Stimulated activated CD8-positive, alpha-beta memory T cell treated with anti-CD3 and anti-CD28 coated beads, Interleukin-15, amount 100 ng/mL, for 4 hours (primary cell): ENCODE measurements around the gene NCR1.
"Not testable (repeated sequence)": the region's sequence is repeated elsewhere in the genome, so short reads cannot be mapped to it uniquely, and the experiment has no call there.

Source experiments
- DNase-seq, 2 donors: peaks; one replicate each; pipeline ENCODE4 v3.0.0-alpha.2; 2020; ENCODE audit warnings: low read depth in 2 of 2

NCR1 gene

DNA sequence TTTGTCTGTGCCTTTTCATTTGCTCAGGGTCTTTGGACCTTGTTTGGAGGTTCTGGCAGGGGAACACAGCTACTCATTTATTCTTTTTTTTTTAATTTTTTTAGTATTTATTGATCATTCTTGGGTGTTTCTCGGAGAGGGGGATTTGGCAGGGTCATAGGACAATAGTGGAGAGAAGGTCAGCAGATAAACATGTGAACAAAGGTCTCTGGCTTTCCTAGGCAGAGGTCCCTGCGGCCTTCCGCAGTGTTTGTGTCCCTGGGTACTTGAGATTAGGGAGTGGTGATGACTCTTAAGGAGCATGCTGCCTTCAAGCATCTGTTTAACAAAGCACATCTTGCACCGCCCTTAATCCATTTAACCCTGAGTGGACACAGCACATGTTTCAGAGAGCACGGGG lies 2.0 kb downstream of the NCR1 start:
- DNase-seq, result not testable (repeated sequence)

- no peak for DNase-seq
Observed at GRCh38 chr19:54916822-54917221, 10.9 kb downstream of the NCR1 start.

- no peak for DNase-seq
Observed at GRCh38 chr19:54918499-54918898, 12.6 kb downstream of the NCR1 start.

DNA sequence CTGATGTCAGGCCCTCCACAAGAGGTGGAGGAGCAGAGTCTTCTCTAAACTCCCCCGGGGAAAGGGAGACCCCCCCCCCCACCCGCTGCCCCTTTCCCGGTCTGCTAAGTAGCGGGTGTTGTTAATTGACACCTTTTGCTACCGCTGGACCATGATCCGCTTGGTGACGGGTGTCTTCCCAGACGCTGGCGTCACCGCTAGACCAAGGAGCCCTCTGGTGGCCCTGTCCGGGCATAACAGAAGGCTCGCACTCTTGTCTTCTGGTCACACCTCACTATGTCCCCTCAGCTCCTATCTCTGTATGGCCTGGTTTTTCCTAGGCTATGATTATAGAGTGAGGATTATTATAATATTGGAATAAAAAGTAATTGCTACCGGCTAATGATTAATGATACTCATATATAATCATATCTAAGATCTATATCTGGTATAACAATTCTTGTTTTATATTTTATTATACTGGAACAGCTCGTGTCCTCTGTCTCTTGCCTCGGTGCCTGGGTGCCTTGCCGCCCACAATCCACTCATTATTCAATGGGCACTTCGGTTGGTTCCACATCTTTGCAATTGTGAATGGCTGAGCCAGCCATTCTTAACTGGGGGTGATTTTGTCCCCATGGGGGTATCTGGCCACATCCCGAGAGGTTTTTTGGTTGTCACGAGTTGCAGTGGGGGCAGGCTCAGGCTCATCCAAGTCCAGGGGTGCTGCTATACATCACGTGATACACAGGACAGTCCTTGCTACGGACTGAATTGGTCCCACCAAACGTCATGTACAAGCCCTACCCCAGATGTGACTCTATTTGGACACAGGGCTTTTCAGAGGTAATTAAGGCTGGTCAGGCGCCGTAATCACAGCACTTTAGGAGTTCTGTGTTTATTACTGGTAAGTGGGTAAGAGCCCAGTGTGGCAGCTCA lies 14.0 kb downstream of the NCR1 start:
- not testable (repeated sequence) for DNase-seq

DNA sequence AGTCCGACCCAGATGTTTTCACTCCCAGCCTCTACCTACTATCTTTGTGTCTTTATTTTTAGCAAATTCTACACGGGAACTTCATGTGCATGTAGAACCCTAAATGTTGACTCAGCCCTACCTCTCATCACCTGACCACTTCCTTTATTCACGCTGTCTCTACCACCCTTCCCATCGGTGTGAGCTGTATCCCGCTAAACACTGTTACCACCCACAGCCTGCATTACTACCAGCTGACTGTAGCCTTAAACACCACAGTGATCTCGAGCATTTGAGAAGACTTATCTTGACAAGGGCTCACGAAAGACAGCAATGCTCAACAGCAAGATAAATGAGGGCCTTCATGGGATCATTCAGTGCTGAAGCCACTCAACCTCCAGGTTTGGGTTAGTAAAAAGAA lies 15.1 kb downstream of the NCR1 start:
- no peak for DNase-seq

DNA sequence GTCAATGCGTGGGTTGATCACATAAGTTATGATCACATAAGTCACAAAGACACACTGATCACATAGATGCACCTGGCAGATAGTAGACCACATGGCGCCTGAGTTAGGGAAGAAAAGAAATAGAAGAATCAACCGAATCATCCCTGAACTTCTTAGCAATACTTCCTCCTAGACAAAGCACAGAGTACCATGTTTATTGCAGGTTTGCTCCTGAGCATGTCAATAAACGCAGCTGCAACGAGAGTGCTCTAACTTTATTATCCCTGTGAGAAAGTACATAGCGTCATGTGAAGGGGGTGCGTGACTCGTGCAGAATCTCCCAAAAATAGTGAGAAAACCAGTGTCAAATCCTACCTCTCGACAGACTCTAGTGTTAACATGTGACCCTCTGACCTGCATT lies 17.3 kb downstream of the NCR1 start:
- DNase-seq, result no peak

DNA sequence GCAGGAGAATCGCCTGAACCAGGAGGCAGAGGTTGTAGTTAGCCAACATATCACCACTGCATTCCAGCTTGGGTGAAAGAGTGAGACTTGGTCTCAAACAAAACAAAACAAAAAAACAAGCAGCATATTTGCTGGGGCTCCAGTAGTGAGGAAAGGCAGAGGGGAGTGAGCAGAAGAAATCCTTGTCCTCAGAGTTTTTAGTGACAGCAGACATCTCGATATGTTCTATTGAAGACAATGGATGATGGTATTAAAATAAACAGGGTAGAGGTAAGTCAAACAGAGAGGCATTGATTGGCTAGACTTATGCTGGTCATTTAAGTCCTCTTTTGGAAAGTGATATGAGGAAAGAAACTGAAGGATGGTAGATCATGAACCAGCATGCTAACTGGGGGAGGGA lies 22.4 kb downstream of the NCR1 start:
- DNase-seq, result no peak

- no peak for DNase-seq
Observed at GRCh38 chr19:54937926-54938325, 32.0 kb downstream of the NCR1 start.

GRCh38 chr19:54938906-54939305 lies 33.0 kb downstream of the NCR1 start:
- DNase-seq, result no peak

GRCh38 chr19:54939538-54939937 lies 33.6 kb downstream of the NCR1 start:
- DNase-seq, result not testable (repeated sequence)

- not testable (repeated sequence) for DNase-seq
Observed at GRCh38 chr19:54943772-54944361, 37.9 kb downstream of the NCR1 start.

- no peak for DNase-seq
Observed at GRCh38 chr19:54947381-54947780, 41.4 kb downstream of the NCR1 start, which contains the start of gene NLRP7. Gene NLRP7 (minus strand): TSS chr19:54947530.

DNA sequence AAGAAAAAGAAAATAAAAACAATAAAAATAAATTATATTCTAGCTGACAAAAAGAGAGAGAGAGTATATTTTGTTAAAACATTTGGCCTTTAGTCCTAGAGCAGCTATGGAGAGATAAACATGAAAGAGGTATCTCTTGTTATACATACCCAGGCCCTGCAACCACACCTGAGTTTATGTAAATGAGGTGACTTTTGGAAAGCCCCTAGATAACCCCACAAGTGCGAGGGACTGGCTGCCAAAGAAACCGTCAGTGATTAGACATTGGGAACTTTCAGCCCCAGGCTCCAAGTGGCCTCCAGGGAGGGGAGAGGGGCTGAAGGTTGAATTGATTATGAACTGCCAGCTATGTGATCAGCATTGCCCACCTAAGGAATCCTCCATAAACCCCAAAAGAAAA lies 43.5 kb downstream of the NCR1 start:
- no peak for DNase-seq

DNA sequence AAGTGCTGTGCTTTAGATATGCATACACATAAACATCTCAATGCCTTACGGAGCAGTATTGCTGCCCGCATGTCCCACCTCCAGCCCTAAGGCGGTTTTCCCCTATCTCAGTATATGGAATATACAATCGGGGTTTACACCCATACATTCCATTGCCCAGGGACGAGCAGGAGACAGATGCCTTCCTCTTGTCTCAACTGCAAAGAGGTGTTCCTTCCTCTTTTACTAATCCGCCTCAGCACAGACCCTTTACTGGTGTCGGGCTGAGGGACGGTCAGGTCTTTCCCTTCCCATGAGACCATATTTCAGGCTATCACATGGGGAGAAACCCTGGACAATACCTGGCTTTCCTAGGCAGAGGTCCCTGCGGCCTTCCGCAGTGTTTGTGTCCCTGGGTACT lies 44.6 kb downstream of the NCR1 start:
- DNase-seq, result not testable (repeated sequence)

- DNase-seq, result no peak
Observed at GRCh38 chr19:54952591-54953344, 46.8 kb downstream of the NCR1 start.

DNA sequence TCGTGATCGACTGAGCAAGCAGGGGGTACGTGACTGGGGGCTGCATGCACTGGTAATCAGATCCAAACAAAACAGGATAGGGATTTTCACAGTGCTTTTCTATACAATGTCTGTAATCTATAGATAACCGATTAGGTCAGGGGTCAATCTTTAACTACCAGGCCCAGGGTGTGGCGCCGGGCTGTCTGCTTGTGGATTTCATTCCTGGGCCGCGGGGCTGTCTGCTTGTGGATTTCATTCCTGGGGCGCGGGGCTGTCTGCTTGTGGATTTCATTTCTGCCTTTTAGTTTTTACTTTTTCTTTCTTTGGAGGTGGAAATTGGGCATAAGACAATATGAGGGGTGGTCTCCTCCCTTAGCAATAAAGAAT lies 47.4 kb downstream of the NCR1 start:
- DNase-seq, result not testable (repeated sequence)

DNA sequence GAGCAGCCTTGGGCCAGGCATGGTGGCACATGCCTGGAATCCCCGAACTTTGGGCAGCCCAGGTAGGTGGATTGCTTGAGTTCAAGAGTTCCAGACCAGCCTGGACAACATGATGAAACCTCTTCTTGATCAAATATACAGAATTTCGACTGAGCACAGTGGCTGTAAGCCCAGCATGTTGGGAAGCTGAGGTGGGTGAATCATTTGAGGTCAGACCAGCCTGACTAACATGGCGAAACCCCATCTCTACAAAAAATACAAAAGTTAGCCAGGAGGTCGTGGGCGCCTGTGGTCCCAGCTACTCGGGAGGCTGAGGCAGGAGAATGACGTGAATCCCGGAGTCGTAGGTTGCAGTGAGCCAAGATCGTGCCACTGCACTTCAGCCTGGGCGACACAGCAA lies 49.4 kb downstream of the NCR1 start:
- DNase-seq, result no peak

- no peak for DNase-seq
Observed at GRCh38 chr19:54959840-54960239, 53.9 kb downstream of the NCR1 start.
